Aorta (tissue), 5 donors: ENCODE results near the gene RRBP1. TPM values are rescaled to one million over a fixed set of nuclear protein-coding genes. Genes with fewer than 3 reads are reported as not detected.

ENCODE experiments used
- ATAC-seq: fragments of 200-7000 bp; cut with Tn5 transposase; one replicate; pipeline ENCODE4 v1.9.1; 2022; ENCODE audit warnings: moderate library complexity; ENCODE audit not compliant: low FRiP score
- DNase-seq, 2 donors: peaks; one replicate each; pipeline ENCODE4 v3.0.0-alpha.2; 2020
- H3K27ac ChIP-seq, 2 donors: one replicate each; pipeline ENCODE4 v1.5.1; 2013; ENCODE audit warnings: low read length in 2 of 2, mild to moderate bottlenecking in 2 of 2, moderate library complexity in 2 of 2, control low read depth in 1 of 2, inconsistent platforms in 1 of 2, low read depth in 1 of 2
- H3K27me3 ChIP-seq, 2 donors: one replicate each; pipeline ENCODE4 v1.6.1; 2013; ENCODE audit warnings: control low read depth in 1 of 2, low read length in 1 of 2, mild to moderate bottlenecking in 1 of 2, moderate library complexity in 1 of 2; ENCODE audit not compliant: insufficient read depth in 2 of 2, control insufficient read depth in 1 of 2
- H3K36me3 ChIP-seq, 2 donors: one replicate each; pipeline ENCODE4 v1.6.1; 2013; ENCODE audit warnings: control low read depth in 1 of 2, low read length in 1 of 2, mild to moderate bottlenecking in 1 of 2; ENCODE audit not compliant: insufficient read depth in 2 of 2, control insufficient read depth in 1 of 2
- H3K4me1 ChIP-seq, 2 donors: one replicate each; pipeline ENCODE4 v1.6.1; 2013; ENCODE audit warnings: low read length in 2 of 2, control low read depth in 1 of 2, mild to moderate bottlenecking in 1 of 2, moderate library complexity in 1 of 2; ENCODE audit not compliant: insufficient read depth in 2 of 2, control insufficient read depth in 1 of 2
- H3K4me3 ChIP-seq, 2 donors: one replicate each; pipeline ENCODE4 v1.5.1; 2013; ENCODE audit warnings: low read length in 2 of 2, control low read depth in 1 of 2, mild to moderate bottlenecking in 1 of 2
- H3K9me3 ChIP-seq: one replicate; pipeline ENCODE4 v1.6.1; 2013; ENCODE audit warnings: mild to moderate bottlenecking, low read length; ENCODE audit not compliant: control insufficient read depth
- WGBS, 2 donors: extraction: QIAGEN DNeasy Blood & Tissue Kit; methylation state at CpG; one replicate each; pipeline ENCODE4 v1.1.7; 2013; 5-methylcytosine and 5-hydroxymethylcytosine counted together
- intact Hi-C, 2 donors: fragments of 100-400 bp; cut with DNase I; formaldehyde crosslinking; loops; one replicate each; pipeline versions ENCODE4 v1.14.2 to v1.15.0; 2022
- polyA plus RNA-seq, 2 donors: library from polyadenylated mRNA; stranded (reverse); fragments of 200-250 nt; gene quantifications; one replicate each; pipeline ENCODE4 v1.2.3, GENCODE V29; 2013
- total RNA-seq, 2 donors: library from RNA; stranded (reverse); fragmentation: NEBNext Ultra II Directional; extraction: Animal tissue kit (Norgen Biotek cat#: 25700); gene quantifications; one replicate each; pipeline ENCODE4 v1.2.1, GENCODE V29; 2021
- donor health status: healthy with polysubstance abuse.
- donor health status: Bipolar disorder and iron deficiency.
- donor health status: DM: no; HTN: no; CAD: no.
- donor health status: DM: no; HTN: no; CAD: no.
- donor health status: DM: yes; HTN: yes; CAD: no.

The RRBP1 gene
- total and polyA plus RNA-seq, 4 donors = 19.3 to 178 (median 122) TPM

DNA sequence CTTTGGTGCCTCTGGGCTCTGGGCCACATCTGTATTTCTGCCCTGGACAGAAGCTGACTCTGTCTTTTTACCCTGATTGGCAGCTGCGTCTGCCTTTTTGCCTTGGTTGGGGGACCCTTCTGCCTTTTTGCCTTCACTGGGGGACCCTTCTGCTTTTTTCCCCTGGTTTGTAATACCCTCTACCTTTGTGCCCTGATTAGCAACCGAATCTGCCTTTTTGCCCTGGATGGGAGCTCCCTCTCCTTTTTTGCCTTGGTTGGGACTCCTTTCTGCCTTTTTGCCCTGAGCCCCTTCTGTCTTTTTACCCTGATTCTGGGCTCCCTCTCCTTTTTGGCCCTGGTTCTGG is 23.4 kb downstream of the RRBP1 start:
- Histone ChIP-seq H3K4me1 (peaks cover 0 to 10% of the 10 kb centered on the region in 2 donors), H3K36me3 (peaks cover 2 to 4% of the 10 kb centered on the region in 2 donors), H3K27ac (no peak overlapping the region), H3K9me3 (no peaks in the 10 kb centered on the region), H3K27me3 (no peaks in the 10 kb centered on the region), H3K4me3 (no peak overlapping the region)
- DNase-seq (no peak), ATAC-seq (no peak)
- WGBS, 2 donors = 88 to 91% methylated on average over 2 of the region's 2 CpGs
- intact Hi-C loops = loop anchor here in 1 of 2 donors (10.0 kb wide), 1 partner anchor 236 kb away; no protein-coding TSS in a partner anchor

DNA sequence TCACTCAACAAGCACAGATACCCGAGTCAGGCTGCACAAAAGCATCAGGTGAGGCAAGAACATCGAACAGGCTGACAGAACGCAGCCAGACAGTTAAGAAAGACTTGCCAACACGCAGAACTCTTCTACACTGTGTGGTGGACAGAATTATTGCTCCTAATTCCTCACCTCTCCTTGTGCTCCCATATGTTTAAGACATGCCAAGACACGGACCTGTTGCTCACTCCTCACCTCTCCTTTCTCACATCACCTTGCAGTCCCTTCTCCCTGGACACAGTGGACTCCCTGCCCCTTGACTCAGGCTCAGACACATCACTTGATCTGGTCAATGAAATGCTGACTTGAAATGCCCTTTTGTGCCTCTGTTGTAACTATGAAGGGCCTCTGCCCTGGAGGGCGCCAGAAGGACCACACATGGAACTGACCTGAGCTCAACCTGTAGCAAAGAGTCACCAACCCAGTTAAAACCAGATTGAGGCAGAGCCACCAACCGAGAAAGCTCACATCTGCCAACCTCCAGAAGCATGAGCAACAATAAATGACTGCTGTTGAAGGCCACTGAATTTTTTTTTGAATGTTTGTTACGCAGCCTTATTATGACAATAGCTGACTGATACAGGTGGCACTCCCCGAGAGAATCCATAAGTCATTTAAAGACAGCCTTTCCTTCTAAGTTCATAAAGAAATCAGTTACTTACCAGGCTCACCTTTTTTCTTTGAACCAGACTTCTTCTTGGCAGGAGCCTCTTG is 24.0 kb downstream of the RRBP1 start:
- Histone ChIP-seq H3K9me3 (no peaks in the 10 kb centered on the region), H3K27ac (no peak overlapping the region), H3K4me1 (peaks cover 0 to 10% of the 10 kb centered on the region in 2 donors), H3K4me3 (no peak overlapping the region), H3K36me3 (peaks cover 2 to 4% of the 10 kb centered on the region in 2 donors), H3K27me3 (no peaks in the 10 kb centered on the region)
- no peak for ATAC-seq
- DNase-seq = peak in 1 of 2 donors; percentile 63
- 89 to 90% methylated on average over 9 of the region's 9 CpGs for WGBS, 2 donors
- intact Hi-C loops = loop anchor here in 1 of 2 donors (10.0 kb wide), 1 partner anchor 237 kb away; no protein-coding TSS in a partner anchor

DNA sequence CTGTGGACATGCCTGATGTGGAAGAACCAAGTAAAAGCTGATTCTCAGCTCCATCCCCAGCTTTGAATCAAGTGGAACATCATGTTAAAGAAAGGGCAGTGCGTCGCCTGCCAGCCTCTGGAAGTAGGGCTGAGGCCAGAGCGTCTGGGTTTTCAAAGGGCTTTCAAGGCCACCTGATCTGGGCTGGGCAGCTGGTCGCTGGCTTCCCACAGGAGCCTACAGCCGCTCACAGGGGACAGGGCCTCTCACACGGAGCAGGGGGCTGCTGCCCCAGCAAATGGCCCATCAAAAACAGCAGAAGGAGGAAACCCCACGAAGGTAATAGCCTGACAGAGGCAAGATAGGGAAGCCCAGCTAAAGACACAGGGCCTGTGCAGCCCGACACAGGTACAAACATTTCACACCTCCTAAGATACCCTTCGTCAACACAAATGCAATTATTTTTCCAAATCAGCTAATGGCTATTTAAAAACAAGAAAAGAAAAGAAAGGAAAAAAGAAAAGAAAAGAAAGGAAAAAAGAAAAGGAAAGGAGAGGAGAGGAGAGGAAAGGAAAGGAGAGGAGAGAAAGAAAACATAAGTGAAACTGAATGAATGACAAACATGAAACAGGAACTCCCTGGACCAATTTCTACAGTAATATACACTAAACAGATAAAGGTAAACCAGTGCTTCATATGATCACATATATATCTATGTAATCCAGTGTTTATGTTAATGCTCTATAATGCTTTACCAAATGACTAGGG is 24.8 kb downstream of the RRBP1 start:
- peak in 1 of 2 donors; percentile 70 for DNase-seq
- WGBS, 2 donors = 36 to 40% methylated on average over 9 of the region's 9 CpGs
- no peaks in the 10 kb centered on the region for H3K9me3 ChIP-seq
- intact Hi-C loops = loop anchor here in 1 of 2 donors (10.0 kb wide), 1 partner anchor 238 kb away; no protein-coding TSS in a partner anchor
- H3K27me3 ChIP-seq = no peaks in the 10 kb centered on the region
- no peak overlapping the region for H3K27ac ChIP-seq
- no peak overlapping the region for H3K4me3 ChIP-seq
- peaks cover 2 to 4% of the 10 kb centered on the region in 2 donors for H3K36me3 ChIP-seq
- no peak for ATAC-seq
- H3K4me1 ChIP-seq = peaks cover 0 to 10% of the 10 kb centered on the region in 2 donors

DNA sequence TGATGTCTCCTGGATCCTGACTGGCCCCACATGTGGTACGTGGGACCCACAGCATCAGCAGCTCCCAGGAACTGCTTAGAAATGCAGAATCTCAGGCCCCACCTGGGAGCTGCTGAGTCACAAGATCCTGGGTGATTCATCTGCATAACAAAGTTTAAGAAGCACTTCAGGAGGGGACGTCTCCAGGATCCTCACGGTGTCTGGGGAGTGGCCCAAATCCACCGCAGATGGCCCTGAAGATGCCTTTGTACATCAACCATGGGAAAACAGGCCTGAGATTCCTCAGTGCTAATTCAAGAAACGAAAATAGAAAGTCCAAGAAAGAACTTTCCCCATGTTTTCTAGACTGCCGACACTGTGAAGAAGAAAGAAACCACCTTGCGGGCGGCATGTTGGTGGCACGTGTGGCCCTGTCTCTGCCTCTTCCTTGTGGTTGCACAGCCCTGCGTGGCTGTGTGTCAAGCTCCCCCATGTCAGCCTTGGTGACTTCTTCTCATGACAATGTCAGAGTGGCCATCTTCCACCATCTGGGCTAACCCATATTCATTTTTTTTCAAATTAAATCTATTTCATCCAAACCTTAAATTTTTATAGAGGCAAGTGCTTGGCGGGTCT is 26.1 kb downstream of the RRBP1 start:
- H3K4me1 ChIP-seq = peaks cover 0 to 5% of the 10 kb centered on the region in 2 donors

DNA sequence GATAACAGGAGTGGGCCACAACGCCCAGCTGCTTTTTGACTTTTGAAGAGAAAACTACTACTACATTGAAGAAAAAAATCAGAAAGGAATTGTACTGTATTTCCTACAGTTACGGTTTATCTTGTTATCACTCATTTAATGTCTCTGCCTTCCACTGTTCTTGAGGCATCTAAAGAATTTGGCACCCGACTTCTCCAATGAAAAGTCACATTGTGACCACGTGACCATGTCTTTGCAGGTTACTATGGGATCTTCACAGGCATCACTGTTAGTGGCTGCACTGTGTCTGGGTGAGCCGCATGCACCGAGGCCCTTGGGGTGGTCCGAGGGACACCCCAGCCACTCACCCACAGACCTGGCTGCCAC is 26.8 kb downstream of the RRBP1 start:
- H3K4me1 ChIP-seq = peaks cover 0 to 2% of the 10 kb centered on the region in 2 donors
- peaks cover 3 to 4% of the 10 kb centered on the region in 2 donors for H3K36me3 ChIP-seq
- ATAC-seq (no peak), DNase-seq (peak in 1 of 2 donors; percentile 28)
- H3K27ac ChIP-seq = no peak overlapping the region
- no peak overlapping the region for H3K4me3 ChIP-seq
- intact Hi-C loops = loop anchor here in 1 of 2 donors (10.0 kb wide), 1 partner anchor 240 kb away; no protein-coding TSS in a partner anchor
- H3K27me3 ChIP-seq = no peaks in the 10 kb centered on the region
- no peaks in the 10 kb centered on the region for H3K9me3 ChIP-seq
- 53 to 64% methylated on average over 7 of the region's 7 CpGs for WGBS, 2 donors

More for the DNA sequence above, 26.1 kb downstream of the RRBP1 start:
- H3K27me3 ChIP-seq = no peaks in the 10 kb centered on the region
- no peak overlapping the region for H3K27ac ChIP-seq
- H3K9me3 ChIP-seq = no peaks in the 10 kb centered on the region
- intact Hi-C loops = loop anchor here in 1 of 2 donors (10.0 kb wide), 1 partner anchor 239 kb away; no protein-coding TSS in a partner anchor
- 72 to 77% methylated on average over 11 of the region's 11 CpGs for WGBS, 2 donors
- H3K36me3 ChIP-seq = peaks cover 2 to 4% of the 10 kb centered on the region in 2 donors
- peak in 1 of 2 donors; percentile 53 for DNase-seq
- no peak overlapping the region for H3K4me3 ChIP-seq
- ATAC-seq = no peak

DNA sequence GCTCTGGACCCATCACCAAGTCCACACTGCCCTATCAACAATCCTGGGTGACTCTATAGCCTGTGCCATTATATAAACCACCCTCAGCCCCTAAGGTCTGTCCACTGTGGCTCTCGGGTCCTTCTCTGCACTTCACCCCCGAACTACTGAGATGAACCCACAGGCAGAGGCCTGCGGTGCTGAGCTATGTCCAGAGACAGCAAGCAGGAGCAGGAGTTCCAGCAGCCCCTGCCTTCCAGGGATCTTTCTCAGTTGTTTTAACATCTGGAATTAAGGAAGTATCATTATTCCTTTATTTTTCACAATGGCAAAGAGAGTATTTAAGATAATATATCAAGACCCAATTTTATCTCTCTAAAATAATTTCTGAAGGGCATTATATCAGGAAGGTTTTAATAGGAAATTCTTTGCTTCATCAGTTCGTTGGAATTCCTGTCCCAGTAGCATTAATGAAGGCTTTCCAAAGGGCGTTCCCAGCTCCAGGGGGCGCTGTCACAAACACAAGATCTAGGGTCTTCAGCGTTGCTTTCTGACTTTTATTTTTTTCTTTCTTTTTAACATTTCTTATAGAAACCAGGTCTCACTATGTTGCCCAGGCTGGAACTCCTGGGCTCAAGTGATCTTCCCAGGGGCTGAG is 27.3 kb downstream of the RRBP1 start:
- no peak for ATAC-seq
- no peaks in the 10 kb centered on the region for H3K27me3 ChIP-seq
- peaks cover 4% of the 10 kb centered on the region in 2 donors for H3K36me3 ChIP-seq
- 46% methylated on average over 7 of the region's 7 CpGs for WGBS, 2 donors
- H3K4me1 ChIP-seq = peaks cover 0 to 2% of the 10 kb centered on the region in 2 donors
- H3K9me3 ChIP-seq = no peaks in the 10 kb centered on the region
- H3K4me3 ChIP-seq = no peak overlapping the region
- no peak overlapping the region for H3K27ac ChIP-seq
- intact Hi-C loops = loop anchor here in 1 of 2 donors (10.0 kb wide), 1 partner anchor 240 kb away; no protein-coding TSS in a partner anchor
- peak in 1 of 2 donors; percentile 86 for DNase-seq

DNA sequence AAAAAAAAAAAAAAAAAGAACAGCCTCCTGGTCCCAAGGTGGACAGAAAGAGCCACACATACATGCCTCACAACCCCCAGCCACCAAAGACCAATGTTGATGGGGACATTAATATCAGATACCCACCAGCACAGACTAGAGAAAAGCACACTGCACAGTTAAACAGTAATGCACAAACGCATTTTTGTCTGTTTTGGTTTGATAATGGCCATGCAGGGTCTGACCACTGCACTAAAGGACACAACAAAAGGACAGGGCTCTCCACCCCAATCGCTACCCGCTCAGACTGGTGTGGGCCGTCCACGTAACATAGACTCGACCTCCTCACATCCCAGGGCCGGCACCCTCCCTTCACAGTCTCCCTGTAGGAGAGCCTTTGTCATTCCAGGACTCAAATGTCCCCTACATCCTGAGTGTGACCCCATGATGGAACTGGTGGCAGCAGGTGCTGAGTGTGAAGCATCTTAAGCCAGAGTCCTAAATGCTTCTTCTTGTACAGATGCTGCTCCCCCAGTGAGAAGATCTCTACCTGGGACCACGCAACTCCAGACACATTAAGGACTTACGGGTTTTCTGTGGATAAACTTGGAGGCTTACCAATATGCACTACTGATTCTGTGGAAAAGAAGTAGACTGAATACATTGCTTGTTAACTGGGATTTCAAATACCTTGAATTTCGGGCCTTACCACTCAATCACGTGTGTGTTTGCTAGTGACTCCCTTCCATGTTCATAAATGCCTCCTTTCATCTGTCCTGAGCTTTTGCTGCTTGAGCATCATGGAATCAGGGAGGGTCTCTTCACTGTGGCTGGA is 28.0 kb downstream of the RRBP1 start:
- no peak overlapping the region for H3K27ac ChIP-seq
- ATAC-seq = no peak
- peaks cover 0 to 2% of the 10 kb centered on the region in 2 donors for H3K4me1 ChIP-seq
- H3K36me3 ChIP-seq = peaks cover 4% of the 10 kb centered on the region in 2 donors
- H3K4me3 ChIP-seq = no peak overlapping the region
- H3K27me3 ChIP-seq = no peaks in the 10 kb centered on the region
- intact Hi-C loops = loop anchor here in 1 of 2 donors (10.0 kb wide), 1 partner anchor 241 kb away; no protein-coding TSS in a partner anchor
- H3K9me3 ChIP-seq = no peaks in the 10 kb centered on the region
- 88% methylated on average over 11 of the region's 11 CpGs for WGBS, 2 donors
- peak in 1 of 2 donors; percentile 48 for DNase-seq
